ENCODE results near the gene MBNL3. TPM values are rescaled to one million over a fixed set of nuclear protein-coding genes. Genes with fewer than 3 reads are reported as not detected.

MBNL3 gene
- total RNA-seq, 1 experiment from 2014 or later, result 0.39 TPM

- POLR2A ChIA-PET, result no interaction called here
- DNase-seq (ENCODE audit: low read depth, low spot score), result no peak
- no peak overlapping the region for H3K27ac ChIP-seq (ENCODE audit: low read length)
- no peaks in the 10 kb centered on the region for H3K27me3 ChIP-seq (ENCODE audit: control insufficient read depth, insufficient read depth, low read length)
- H3K36me3 ChIP-seq (ENCODE audit: control insufficient read depth, insufficient read depth, low read length), result no peaks in the 10 kb centered on the region
- TF ChIP-seq CTCF (IDR thresholded peaks at IDR 0.05), result no peak
- TF ChIP-seq POLR2AphosphoS5 (IDR thresholded peaks at IDR 0.05; ENCODE audit: low read depth, low read length), result no peak
- TF ChIP-seq SIN3A (IDR thresholded peaks at IDR 0.05; ENCODE audit: borderline replicate concordance, insufficient read depth, low read depth, low read length), result no peak
- TF ChIP-seq TCF7L2 (IDR thresholded peaks at IDR 0.05; ENCODE audit: low read depth, low read length), result no peak
- no peak for TF ChIP-seq REST (IDR thresholded peaks at IDR 0.05; ENCODE audit: insufficient read depth in 1 of 2, low read depth in 2 of 2, low read length in 1 of 2)
- no peak for ATAC-seq
- no TSS peak for BruUV-seq (replicated peaks)
- intact Hi-C loops (cut with micrococcal nuclease; ENCODE audit: unreplicated experiment), result no loop called here
- CTCF ChIA-PET, result no interaction called here
- in situ Hi-C loops (cut with HindIII; ENCODE audit: low pct_unique_long_range_greater_than_20kb, low sequenced_read_pairs), result no loop called here
- no peaks in the 10 kb centered on the region for H3K9me3 ChIP-seq (ENCODE audit: control insufficient read depth, insufficient read depth, low read depth, low read length)
- no peak overlapping the region for H3K4me3 ChIP-seq (ENCODE audit: low read depth in 2 of 2, low read length in 2 of 2)
- no peaks in the 10 kb centered on the region for H3K4me1 ChIP-seq (ENCODE audit: control insufficient read depth, insufficient read depth, low read length)
Observed at GRCh38 chrX:132336172-132336571, 152.7 kb downstream of the MBNL3 start.

- ChIA-PET CTCF (no interaction called here), POLR2A (no interaction called here)
- BruUV-seq (replicated peaks), result no TSS peak
- intact Hi-C loops (cut with micrococcal nuclease; ENCODE audit: unreplicated experiment) (no loop called here), in situ Hi-C loops (cut with HindIII; ENCODE audit: low pct_unique_long_range_greater_than_20kb, low sequenced_read_pairs) (no loop called here)
- Histone ChIP-seq H3K9me3 (ENCODE audit: control insufficient read depth, insufficient read depth, low read depth, low read length) (no peaks in the 10 kb centered on the region), H3K4me1 (ENCODE audit: control insufficient read depth, insufficient read depth, low read length) (no peaks in the 10 kb centered on the region), H3K4me3 (ENCODE audit: low read depth in 2 of 2, low read length in 2 of 2) (no peak overlapping the region), H3K27me3 (ENCODE audit: control insufficient read depth, insufficient read depth, low read length) (no peaks in the 10 kb centered on the region), H3K27ac (ENCODE audit: low read length) (no peak overlapping the region), H3K36me3 (ENCODE audit: control insufficient read depth, insufficient read depth, low read length) (no peaks in the 10 kb centered on the region)
- no peak for ATAC-seq
- TF ChIP-seq REST (IDR thresholded peaks at IDR 0.05; ENCODE audit: insufficient read depth in 1 of 2, low read depth in 2 of 2, low read length in 1 of 2), result no peak
- no peak for DNase-seq (ENCODE audit: low read depth, low spot score)
Observed at GRCh38 chrX:132333351-132333750, 155.5 kb downstream of the MBNL3 start.
